Activated CD4-positive, alpha-beta memory T cell treated with anti-CD3 and anti-CD28 coated beads, Interleukin-2, amount 10 ng/mL, durations not matched to agents 7 days and 5 days (primary cell): ENCODE measurements around the gene ALLC. TPM values are rescaled to one million over a fixed set of nuclear protein-coding genes. Genes with fewer than 3 reads are reported as not detected.
"Not testable (repeated sequence)": the region's sequence is repeated elsewhere in the genome, so short reads cannot be mapped to it uniquely, and the experiment has no call there.

Experiments used
- CTCF ChIA-PET: fragments of 350-600 bp; sonication (Branson Sonifier 250); formaldehyde crosslinking; loops from one replicate; lab custom pipeline; 2021; ENCODE audit warnings: antibody characterized with exemption, inconsistent platforms; lab: Charles Lee
- POLR2A ChIA-PET: fragments of 350-600 bp; sonication (Branson Sonifier 250); formaldehyde crosslinking; loops from one replicate; lab custom pipeline; 2021; ENCODE audit warnings: antibody characterized with exemption; lab: Charles Lee
- DNase-seq: peaks from one replicate; pipeline ENCODE4 v3.0.0-alpha.2; 2020
- H3K27ac Mint-ChIP-seq: one replicate; pipeline ENCODE4 v1.8.0; 2021; ENCODE audit warnings: mild to moderate bottlenecking, mixed read lengths
- H3K27me3 Mint-ChIP-seq: one replicate; pipeline ENCODE4 v1.8.0; 2021; ENCODE audit warnings: mixed read lengths
- H3K36me3 Mint-ChIP-seq: one replicate; pipeline ENCODE4 v1.8.0; 2021; ENCODE audit warnings: low read depth, mixed read lengths
- H3K4me1 Mint-ChIP-seq: one replicate; pipeline ENCODE4 v1.8.0; 2021; ENCODE audit warnings: mixed read lengths
- H3K4me3 Mint-ChIP-seq: one replicate; pipeline ENCODE4 v1.8.0; 2021; ENCODE audit warnings: mild to moderate bottlenecking, mixed read lengths
- H3K9me3 Mint-ChIP-seq: one replicate; pipeline ENCODE4 v1.8.0; 2021; ENCODE audit warnings: mixed read lengths
- total RNA-seq, 2 experiments: library from RNA; stranded (reverse); gene quantifications; one replicate each; pipeline ENCODE4 v1.2.3, GENCODE V29; 2021

The ALLC gene
- total RNA-seq, 2 experiments from 2014 or later = not detected

GRCh38 chr2:3659447-3660432 lies 1.7 kb downstream of the ALLC start:
- H3K27me3 Mint-ChIP-seq = no peaks in the 10 kb centered on the region
- no peak for DNase-seq
- POLR2A ChIA-PET = interaction anchor here (3.1 kb wide), 1 partner anchor 102 kb away, joined by 11 read pairs; the partner anchor contains the start of gene RNASEH1
- CTCF ChIA-PET = interaction anchor here (1.3 kb wide), 1 partner anchor 235 kb away, joined by 3 read pairs; no protein-coding TSS in a partner anchor
- H3K36me3 Mint-ChIP-seq = peaks cover 13% of the 10 kb centered on the region
- H3K9me3 Mint-ChIP-seq = peaks cover 8% of the 10 kb centered on the region
- H3K4me3 Mint-ChIP-seq = no peak overlapping the region
- peak overlapping the region; percentile 79 for H3K27ac Mint-ChIP-seq
- peaks cover 32% of the 10 kb centered on the region for H3K4me1 Mint-ChIP-seq

- CTCF ChIA-PET = interaction anchor here (0.9 to 1.3 kb wide), 2 partner anchors 9 to 22 kb away, joined by 3 to 7 read pairs; no protein-coding TSS in a partner anchor
- POLR2A ChIA-PET = interaction anchor here (1.6 to 3.3 kb wide), 3 partner anchors 9 to 103 kb away, joined by 4 to 20 read pairs (median 11); partner anchors contain the start of gene RNASEH1
- Mint-ChIP-seq H3K27ac (peak overlapping the region; percentile 79), H3K36me3 (peaks cover 13% of the 10 kb centered on the region), H3K4me1 (peaks cover 32% of the 10 kb centered on the region)
- H3K4me3 Mint-ChIP-seq, H3K27me3 Mint-ChIP-seq, H3K9me3 Mint-ChIP-seq: not testable (repeated sequence)
- DNase-seq = peak; percentile 53
These were observed 2.6 kb downstream of the ALLC start for GRCh38 chr2:3660640-3661039.

DNA sequence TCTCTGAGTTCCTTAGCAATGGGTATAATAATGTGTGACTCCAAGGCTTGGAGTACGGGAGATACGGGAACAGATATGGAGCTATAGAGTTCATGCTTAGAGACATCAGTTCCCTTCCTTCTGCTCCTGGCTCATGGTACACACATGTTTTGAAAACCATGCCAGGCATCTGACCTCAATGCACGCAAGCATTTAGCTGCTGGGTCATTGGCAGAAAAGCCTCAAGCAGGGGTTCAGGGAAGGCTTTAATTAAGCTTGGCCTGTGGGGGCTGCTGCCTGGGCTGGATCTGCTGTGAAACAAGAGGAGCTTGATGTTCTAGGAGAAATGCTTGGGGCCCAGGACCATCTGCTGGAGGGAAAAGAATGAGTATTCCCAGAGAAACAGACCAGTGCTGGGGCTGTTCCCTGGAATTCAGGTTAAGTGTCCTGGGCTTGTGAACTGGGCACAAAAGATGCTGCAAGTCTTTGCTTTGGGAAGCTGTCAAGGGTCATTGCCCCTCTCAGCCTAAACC lies 3.2 kb downstream of the ALLC start:
- Mint-ChIP-seq H3K4me1 (peaks cover 32% of the 10 kb centered on the region), H3K4me3 (no peak overlapping the region), H3K27me3 (no peaks in the 10 kb centered on the region), H3K36me3 (peaks cover 13% of the 10 kb centered on the region), H3K9me3 (peaks cover 8% of the 10 kb centered on the region), H3K27ac (peak overlapping the region; percentile 79)
- POLR2A ChIA-PET = interaction anchor here (1.6 to 3.3 kb wide), 3 partner anchors 9 to 103 kb away, joined by 4 to 20 read pairs (median 11); partner anchors contain the start of gene RNASEH1
- no peak for DNase-seq
- CTCF ChIA-PET = interaction anchor here (0.9 to 1.3 kb wide), 2 partner anchors 9 to 21 kb away, joined by 3 to 7 read pairs; no protein-coding TSS in a partner anchor

DNA sequence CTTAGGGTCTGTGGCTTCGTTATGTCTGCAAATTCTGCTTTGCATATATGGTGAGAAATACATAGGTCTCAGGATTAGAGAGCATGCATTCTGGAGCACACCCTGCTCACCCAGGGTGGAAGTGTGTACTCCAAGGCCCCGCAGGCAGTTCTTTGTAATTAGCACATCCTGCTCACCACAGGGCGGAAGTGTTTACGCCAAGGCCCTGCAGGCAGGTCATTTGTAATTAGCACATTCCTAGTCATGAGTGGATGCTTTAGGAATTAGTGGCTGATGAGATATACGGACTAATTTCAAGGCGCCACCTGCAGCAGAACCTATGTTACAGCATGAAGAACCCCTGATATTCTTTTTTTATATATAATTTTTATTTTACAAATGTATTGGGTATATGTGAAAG lies 4.2 kb downstream of the ALLC start:
- DNase-seq = no peak
- POLR2A ChIA-PET = interaction anchor here (3.1 to 3.3 kb wide), 2 partner anchors 10 to 104 kb away, joined by 11 to 20 read pairs; partner anchors contain the start of gene RNASEH1
- Mint-ChIP-seq H3K36me3 (peaks cover 13% of the 10 kb centered on the region), H3K4me1 (peaks cover 32% of the 10 kb centered on the region), H3K9me3 (peaks cover 8% of the 10 kb centered on the region), H3K27ac (peak overlapping the region; percentile 79), H3K27me3 (no peaks in the 10 kb centered on the region), H3K4me3 (no peak overlapping the region)
- CTCF ChIA-PET = interaction anchor here (1.3 kb wide), 2 partner anchors 10 to 30 kb away, joined by 3 to 7 read pairs; no protein-coding TSS in a partner anchor

- H3K27me3 Mint-ChIP-seq = no peaks in the 10 kb centered on the region
- H3K4me3 Mint-ChIP-seq = no peak overlapping the region
- H3K4me1 Mint-ChIP-seq = peaks cover 34% of the 10 kb centered on the region
- ChIA-PET CTCF (no interaction called here), POLR2A (no interaction called here)
- H3K36me3 Mint-ChIP-seq = peaks cover 13% of the 10 kb centered on the region
- no peak overlapping the region for H3K27ac Mint-ChIP-seq
- H3K9me3 Mint-ChIP-seq = peaks cover 8% of the 10 kb centered on the region
- DNase-seq = no peak
These were observed 6.1 kb downstream of the ALLC start for GRCh38 chr2:3664118-3664517.

DNA sequence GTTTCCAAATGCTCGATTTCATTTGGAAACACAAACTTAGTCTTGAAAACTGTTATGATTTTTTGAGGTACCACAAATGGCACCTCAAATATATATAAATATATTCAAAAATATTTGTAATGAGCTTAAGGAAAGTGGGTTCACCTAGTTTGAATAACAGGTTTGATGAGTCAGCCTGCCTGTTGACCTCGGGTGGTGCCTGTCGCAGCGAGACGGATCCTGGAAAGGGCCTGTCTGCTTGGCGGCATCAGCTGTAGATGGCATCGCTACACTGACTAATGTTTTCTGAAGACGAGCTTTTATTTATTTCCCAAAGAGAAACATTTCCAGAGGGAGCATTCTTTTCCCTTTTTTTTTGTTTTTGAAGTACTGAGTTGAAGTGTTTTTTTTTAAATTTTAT lies 6.9 kb downstream of the ALLC start:
- DNase-seq = peak; percentile 8
- Mint-ChIP-seq H3K4me3 (no peak overlapping the region), H3K9me3 (peaks cover 8% of the 10 kb centered on the region), H3K27me3 (no peaks in the 10 kb centered on the region), H3K4me1 (peaks cover 26% of the 10 kb centered on the region), H3K36me3 (peaks cover 8% of the 10 kb centered on the region), H3K27ac (no peak overlapping the region)
- CTCF ChIA-PET = interaction anchor here (0.8 kb wide), 1 partner anchor 241 kb away, joined by 4 read pairs; no protein-coding TSS in a partner anchor
- POLR2A ChIA-PET = no interaction called here

GRCh38 chr2:3665886-3666612 lies 8.0 kb downstream of the ALLC start:
- Mint-ChIP-seq H3K27ac (no peak overlapping the region), H3K4me1 (peaks cover 14% of the 10 kb centered on the region), H3K4me3 (no peak overlapping the region), H3K9me3 (no peaks in the 10 kb centered on the region), H3K36me3 (no peaks in the 10 kb centered on the region), H3K27me3 (no peaks in the 10 kb centered on the region)
- CTCF ChIA-PET = no interaction called here
- peak; percentile 11 for DNase-seq
- POLR2A ChIA-PET = no interaction called here

- H3K36me3 Mint-ChIP-seq = no peaks in the 10 kb centered on the region
- ChIA-PET CTCF (no interaction called here), POLR2A (no interaction called here)
- no peak overlapping the region for H3K27ac Mint-ChIP-seq
- H3K9me3 Mint-ChIP-seq = no peaks in the 10 kb centered on the region
- H3K4me3 Mint-ChIP-seq = no peak overlapping the region
- H3K27me3 Mint-ChIP-seq = no peaks in the 10 kb centered on the region
- DNase-seq = no peak
- peaks cover 9% of the 10 kb centered on the region for H3K4me1 Mint-ChIP-seq
These were observed 8.6 kb downstream of the ALLC start for GRCh38 chr2:3666613-3666975.

DNA sequence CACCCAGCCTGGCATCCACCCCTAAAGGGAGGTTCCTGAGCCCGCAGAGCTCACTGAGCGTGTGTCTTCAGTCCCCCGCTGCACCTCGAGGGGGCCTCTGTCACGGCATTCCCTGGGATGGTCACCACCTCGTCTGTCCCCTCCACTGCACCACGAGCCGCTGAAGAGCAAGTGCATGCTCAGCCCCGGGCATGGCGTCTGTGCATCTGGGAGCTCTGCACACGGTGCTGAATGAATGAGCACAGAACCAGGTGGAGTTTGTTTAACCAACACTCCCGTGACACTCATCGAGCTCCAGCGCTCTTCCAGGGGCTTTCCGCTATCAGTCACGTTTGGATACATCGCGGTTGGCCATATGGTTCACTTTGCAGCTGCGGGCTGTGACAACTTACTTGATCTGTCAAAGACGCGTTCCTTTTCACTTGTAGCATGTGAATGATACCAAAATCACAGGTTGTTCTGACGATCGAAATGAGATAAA lies 9.2 kb downstream of the ALLC start:
- no peaks in the 10 kb centered on the region for H3K36me3 Mint-ChIP-seq
- H3K4me3 Mint-ChIP-seq = no peak overlapping the region
- ChIA-PET POLR2A (no interaction called here), CTCF (no interaction called here)
- peak; percentile 8 for DNase-seq
- no peaks in the 10 kb centered on the region for H3K27me3 Mint-ChIP-seq
- no peaks in the 10 kb centered on the region for H3K9me3 Mint-ChIP-seq
- peaks cover 3% of the 10 kb centered on the region for H3K4me1 Mint-ChIP-seq
- no peak overlapping the region for H3K27ac Mint-ChIP-seq

DNA sequence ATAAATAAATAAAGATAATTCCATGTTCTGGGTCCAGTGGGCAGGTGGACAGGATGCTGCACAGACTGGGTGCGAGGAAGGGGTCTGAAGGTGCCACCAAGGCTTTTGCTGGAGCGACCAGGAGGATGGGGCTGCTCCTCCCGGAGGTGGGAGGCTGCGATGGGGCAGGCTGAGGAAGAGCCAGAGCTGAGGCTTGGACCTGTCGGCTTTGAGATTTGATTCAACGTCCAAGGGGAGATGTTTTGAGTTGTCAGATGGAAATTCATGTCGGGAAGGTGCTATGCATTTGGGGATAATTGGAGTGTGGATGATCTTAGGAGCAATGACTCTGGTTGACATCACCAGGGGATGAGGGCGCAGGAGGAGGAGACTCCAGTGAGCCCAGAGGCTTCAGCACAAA lies 11.7 kb downstream of the ALLC start:
- CTCF ChIA-PET = no interaction called here

GRCh38 chr2:3670376-3670775 lies 12.4 kb downstream of the ALLC start:
- DNase-seq = peak; percentile 11
- Mint-ChIP-seq H3K4me3 (no peak overlapping the region), H3K4me1 (peaks cover 2% of the 10 kb centered on the region), H3K27me3 (no peaks in the 10 kb centered on the region), H3K27ac (no peak overlapping the region), H3K36me3 (no peaks in the 10 kb centered on the region), H3K9me3 (no peaks in the 10 kb centered on the region)
- ChIA-PET CTCF (no interaction called here), POLR2A (no interaction called here)

More for the DNA sequence above, 11.7 kb downstream of the ALLC start:
- no peaks in the 10 kb centered on the region for H3K27me3 Mint-ChIP-seq
- no peak overlapping the region for H3K4me3 Mint-ChIP-seq
- H3K36me3 Mint-ChIP-seq = no peaks in the 10 kb centered on the region
- POLR2A ChIA-PET = no interaction called here
- H3K27ac Mint-ChIP-seq = no peak overlapping the region
- peaks cover 2% of the 10 kb centered on the region for H3K4me1 Mint-ChIP-seq
- no peaks in the 10 kb centered on the region for H3K9me3 Mint-ChIP-seq
- DNase-seq = peak; percentile 6

- ChIA-PET POLR2A (no interaction called here), CTCF (no interaction called here)
- H3K9me3 Mint-ChIP-seq = no peaks in the 10 kb centered on the region
- peaks cover 2% of the 10 kb centered on the region for H3K4me1 Mint-ChIP-seq
- H3K27me3 Mint-ChIP-seq = peaks cover 1% of the 10 kb centered on the region
- peak; percentile 10 for DNase-seq
- no peaks in the 10 kb centered on the region for H3K36me3 Mint-ChIP-seq
- no peak overlapping the region for H3K27ac Mint-ChIP-seq
- H3K4me3 Mint-ChIP-seq = no peak overlapping the region
These were observed 12.9 kb downstream of the ALLC start for GRCh38 chr2:3670941-3671340.
